ENCODE results near the gene ZNRF3. TPM values are rescaled to one million over a fixed set of nuclear protein-coding genes. Genes with fewer than 3 reads are reported as not detected.

ZNRF3 gene
- total RNA-seq, 1 donor from 2014 or later, result 4.1 TPM

DNA sequence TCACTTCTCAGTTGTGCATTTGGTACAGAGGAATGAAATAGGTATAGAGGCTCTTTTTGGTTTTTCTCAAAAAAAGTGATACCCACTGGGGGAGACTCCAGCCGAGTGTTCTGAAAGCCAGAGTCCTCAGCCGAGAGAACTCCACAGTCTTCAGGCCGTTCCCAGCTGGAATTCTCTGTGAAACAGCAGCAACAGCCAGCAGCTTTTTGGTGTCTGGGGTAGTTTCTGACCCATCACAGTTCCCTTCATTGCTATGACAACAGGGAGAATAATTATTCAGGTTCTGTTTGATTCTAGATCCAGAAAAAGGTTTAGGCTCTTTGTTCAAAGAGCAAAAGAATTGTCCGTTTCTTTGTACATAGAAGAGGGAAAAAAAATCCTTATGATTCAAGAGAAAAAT is 93.7 kb downstream of the ZNRF3 start:
- H3K4me2 ChIP-seq, result peak overlapping the region; percentile 52
- peak; percentile 24 for DNase-seq (ENCODE audit: low spot score)
- Mint-ChIP-seq H3K27ac (peak overlapping the region; percentile 74), H3K4me1 (peaks cover 78% of the 10 kb centered on the region), H3K4me3 (peak overlapping the region; percentile 70), H3K9me3 (no peaks in the 10 kb centered on the region), H3K27me3 (ENCODE audit: insufficient read depth, low read depth) (no peaks in the 10 kb centered on the region), H3K36me3 (peaks cover 23% of the 10 kb centered on the region)
- H3K9me3 ChIP-seq (ENCODE audit: low read depth), result no peaks in the 10 kb centered on the region
- no peak overlapping the region for H3K9ac ChIP-seq
- H3K27me3 ChIP-seq, result no peaks in the 10 kb centered on the region
- TF ChIP-seq, protein P1, sequence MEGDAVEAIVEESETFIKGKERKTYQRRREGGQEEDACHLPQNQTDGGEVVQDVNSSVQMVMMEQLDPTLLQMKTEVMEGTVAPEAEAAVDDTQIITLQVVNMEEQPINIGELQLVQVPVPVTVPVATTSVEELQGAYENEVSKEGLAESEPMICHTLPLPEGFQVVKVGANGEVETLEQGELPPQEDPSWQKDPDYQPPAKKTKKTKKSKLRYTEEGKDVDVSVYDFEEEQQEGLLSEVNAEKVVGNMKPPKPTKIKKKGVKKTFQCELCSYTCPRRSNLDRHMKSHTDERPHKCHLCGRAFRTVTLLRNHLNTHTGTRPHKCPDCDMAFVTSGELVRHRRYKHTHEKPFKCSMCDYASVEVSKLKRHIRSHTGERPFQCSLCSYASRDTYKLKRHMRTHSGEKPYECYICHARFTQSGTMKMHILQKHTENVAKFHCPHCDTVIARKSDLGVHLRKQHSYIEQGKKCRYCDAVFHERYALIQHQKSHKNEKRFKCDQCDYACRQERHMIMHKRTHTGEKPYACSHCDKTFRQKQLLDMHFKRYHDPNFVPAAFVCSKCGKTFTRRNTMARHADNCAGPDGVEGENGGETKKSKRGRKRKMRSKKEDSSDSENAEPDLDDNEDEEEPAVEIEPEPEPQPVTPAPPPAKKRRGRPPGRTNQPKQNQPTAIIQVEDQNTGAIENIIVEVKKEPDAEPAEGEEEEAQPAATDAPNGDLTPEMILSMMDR (IDR thresholded peaks at IDR 0.05), result no peak
- no peak for TF ChIP-seq EZH2 (IDR thresholded peaks at IDR 0.05)
- TF ChIP-seq EZH2phosphoT487 (IDR thresholded peaks at IDR 0.05), result no peak
- H4K20me1 ChIP-seq (ENCODE audit: low read depth), result peaks cover 35% of the 10 kb centered on the region
- H3K4me3 ChIP-seq, result no peak overlapping the region
- no peak overlapping the region for H2AFZ ChIP-seq (replicated peaks)
- no peaks in the 10 kb centered on the region for H3K36me3 ChIP-seq
- H3F3A ChIP-seq (ENCODE audit: low read depth), result no peaks in the 10 kb centered on the region
- H3K4me1 ChIP-seq, result peaks cover 34% of the 10 kb centered on the region
- peaks cover 85% of the 10 kb centered on the region for H3K79me2 ChIP-seq (ENCODE audit: low read depth)
- no peak overlapping the region for H3K27ac ChIP-seq

DNA sequence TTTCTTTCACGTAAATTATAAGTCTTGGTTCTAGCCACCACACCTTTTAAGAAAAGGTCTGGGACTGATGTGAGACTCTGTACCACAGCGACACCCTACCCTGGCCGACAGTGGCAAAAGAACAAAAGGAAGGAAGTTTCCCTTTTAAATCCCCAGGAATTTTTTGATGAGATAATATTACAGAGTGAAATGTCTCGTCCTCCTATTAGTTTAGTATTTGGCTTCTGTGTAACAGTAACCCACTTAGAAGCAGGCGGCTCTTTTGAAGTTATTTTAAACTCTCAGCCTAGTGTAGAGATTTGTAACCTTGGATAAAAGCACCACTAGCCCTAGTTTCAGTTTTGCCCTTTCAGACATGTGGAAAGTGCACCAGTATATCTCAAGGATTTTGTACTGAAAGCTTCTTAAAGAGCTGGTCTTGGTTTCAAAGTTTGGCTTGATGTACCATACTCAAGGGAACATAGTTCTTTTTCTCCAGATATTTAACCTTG is 94.2 kb downstream of the ZNRF3 start:
- no peak overlapping the region for H3K9ac ChIP-seq
- H4K20me1 ChIP-seq (ENCODE audit: low read depth), result peaks cover 34% of the 10 kb centered on the region
- no peaks in the 10 kb centered on the region for H3F3A ChIP-seq (ENCODE audit: low read depth)
- peaks cover 35% of the 10 kb centered on the region for H3K4me1 ChIP-seq
- peak overlapping the region; percentile 70 for H3K4me3 Mint-ChIP-seq
- H3K27me3 ChIP-seq, result no peaks in the 10 kb centered on the region
- no peak overlapping the region for H3K27ac ChIP-seq
- DNase-seq (ENCODE audit: low spot score), result no peak
- no peaks in the 10 kb centered on the region for H3K9me3 Mint-ChIP-seq
- peaks cover 83% of the 10 kb centered on the region for H3K79me2 ChIP-seq (ENCODE audit: low read depth)
- H3K9me3 ChIP-seq (ENCODE audit: low read depth), result no peaks in the 10 kb centered on the region
- no peaks in the 10 kb centered on the region for H3K36me3 ChIP-seq
- H3K27ac Mint-ChIP-seq, result peak overlapping the region; percentile 74
- H3K27me3 Mint-ChIP-seq (ENCODE audit: insufficient read depth, low read depth), result peaks cover under 1% of the 10 kb centered on the region
- peaks cover 77% of the 10 kb centered on the region for H3K4me1 Mint-ChIP-seq
- H2AFZ ChIP-seq (replicated peaks), result no peak overlapping the region
- peaks cover 20% of the 10 kb centered on the region for H3K36me3 Mint-ChIP-seq
- no peak overlapping the region for H3K4me3 ChIP-seq
- no peak for TF ChIP-seq EZH2 (IDR thresholded peaks at IDR 0.05)
- TF ChIP-seq EZH2phosphoT487 (IDR thresholded peaks at IDR 0.05), result no peak
- TF ChIP-seq, protein P1 (IDR thresholded peaks at IDR 0.05), result no peak
- peak overlapping the region; percentile 52 for H3K4me2 ChIP-seq

DNA sequence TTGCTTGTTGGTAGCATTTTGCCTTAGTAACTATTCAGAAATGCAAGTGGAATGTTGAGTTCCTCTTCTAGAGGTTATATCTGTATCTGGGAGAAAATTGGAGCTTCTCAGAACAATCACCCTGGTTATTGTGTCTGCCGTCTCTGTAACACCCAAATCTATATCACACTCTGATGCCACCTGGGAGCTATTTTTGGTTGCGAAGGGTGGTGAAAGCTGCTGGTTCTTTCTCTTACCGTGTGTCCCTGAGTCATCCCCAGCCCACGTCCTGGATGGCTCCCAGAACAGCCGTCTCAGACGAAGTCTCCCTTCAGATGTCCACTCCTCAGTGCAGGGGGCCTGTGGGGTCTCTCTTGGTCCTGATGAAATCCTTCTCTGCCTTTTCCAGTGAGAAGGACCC is 94.8 kb downstream of the ZNRF3 start:
- H3K36me3 ChIP-seq, result no peaks in the 10 kb centered on the region
- H3K9ac ChIP-seq, result no peak overlapping the region
- H3K4me2 ChIP-seq, result no peak overlapping the region

More for the DNA sequence above, 94.8 kb downstream of the ZNRF3 start:
- TF ChIP-seq EZH2phosphoT487 (IDR thresholded peaks at IDR 0.05), result no peak
- TF ChIP-seq EZH2 (IDR thresholded peaks at IDR 0.05), result no peak
- TF ChIP-seq, protein P1 (IDR thresholded peaks at IDR 0.05), result no peak
- peak overlapping the region; percentile 74 for H3K27ac Mint-ChIP-seq
- Histone ChIP-seq H2AFZ (replicated peaks) (no peak overlapping the region), H3K27ac (no peak overlapping the region), H4K20me1 (ENCODE audit: low read depth) (peaks cover 40% of the 10 kb centered on the region), H3K79me2 (ENCODE audit: low read depth) (peaks cover 83% of the 10 kb centered on the region), H3K27me3 (no peaks in the 10 kb centered on the region), H3K4me1 (peaks cover 41% of the 10 kb centered on the region), H3K9me3 (ENCODE audit: low read depth) (no peaks in the 10 kb centered on the region), H3K4me3 (no peak overlapping the region), H3F3A (ENCODE audit: low read depth) (peaks cover under 1% of the 10 kb centered on the region)
- H3K4me3 Mint-ChIP-seq, result no peak overlapping the region
- peaks cover 2% of the 10 kb centered on the region for H3K27me3 Mint-ChIP-seq (ENCODE audit: insufficient read depth, low read depth)
- peaks cover 17% of the 10 kb centered on the region for H3K36me3 Mint-ChIP-seq
- DNase-seq (ENCODE audit: low spot score), result no peak
- H3K9me3 Mint-ChIP-seq, result peaks cover 2% of the 10 kb centered on the region
- H3K4me1 Mint-ChIP-seq, result peaks cover 82% of the 10 kb centered on the region
